Omental fat pad (tissue), 4 donors: ENCODE results near the gene XCL1. TPM values are rescaled to one million over a fixed set of nuclear protein-coding genes. Genes with fewer than 3 reads are reported as not detected.
A peak's percentile ranks its signal among the peaks of the same experiment; 100 is the strongest.

ENCODE experiments used
- ATAC-seq: fragments of 150-250 bp; one replicate; pipeline ENCODE4 v1.9.1; 2016; ENCODE audit warnings: mild to moderate bottlenecking, moderate library complexity; ENCODE audit not compliant: low FRiP score
- DNase-seq: peaks from one replicate; pipeline ENCODE4 v3.0.0-alpha.2; 2019; ENCODE audit warnings: low spot score
- CTCF ChIP-seq, 3 donors: fragments of 450-650 bp; IDR thresholded peaks; one replicate each; pipeline ENCODE4 v1.5.1; 2016 to 2017; ENCODE audit warnings: antibody characterized with exemption in 3 of 3, mild to moderate bottlenecking in 3 of 3, moderate library complexity in 2 of 3
- total RNA-seq, 4 donors: library from RNA; depleted of rRNA; stranded (reverse); fragments of >200 nt; gene quantifications; one replicate each; pipeline ENCODE4 v1.1.0, GENCODE V29; 2016

The XCL1 gene
- total RNA-seq, 4 donors from 2014 or later: 0.28 to 1.3 TPM; not detected in 2

- ATAC-seq: no peak
- TF ChIP-seq CTCF (IDR thresholded peaks at IDR 0.05): no peak
- no peak for DNase-seq
Measured at GRCh38 chr1:168599641-168600040, 23.2 kb downstream of the XCL1 start.

- no peak for TF ChIP-seq CTCF (IDR thresholded peaks at IDR 0.05)
- ATAC-seq: peak; percentile 37
- no peak for DNase-seq
Measured at GRCh38 chr1:168601051-168601450, 24.6 kb downstream of the XCL1 start.

GRCh38 chr1:168603501-168604110 lies 27.2 kb downstream of the XCL1 start:
- peak; percentile 50 for DNase-seq
- peak in 1 of 3 donors; percentile 57 for TF ChIP-seq CTCF (IDR thresholded peaks at IDR 0.05)
- no peak for ATAC-seq

DNA sequence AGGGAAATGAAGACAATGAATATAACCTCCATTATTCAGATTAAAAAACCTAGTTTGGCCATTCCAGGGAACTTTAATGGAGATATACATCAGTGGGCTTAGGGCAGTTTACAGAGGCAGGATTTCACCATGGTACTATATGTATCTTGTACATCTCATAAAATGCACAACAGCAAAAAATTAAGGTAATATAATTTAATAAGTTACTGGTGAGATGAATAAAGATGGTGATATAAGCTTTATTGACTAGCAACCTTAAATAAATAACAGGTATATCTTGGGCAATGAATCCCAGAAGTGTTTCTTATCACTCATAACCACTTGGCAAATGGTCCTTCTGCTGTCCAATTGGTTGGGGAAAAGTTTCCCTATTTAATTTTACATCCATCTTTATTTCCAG lies 29.0 kb downstream of the XCL1 start:
- DNase-seq (no peak), ATAC-seq (no peak)
- TF ChIP-seq CTCF (IDR thresholded peaks at IDR 0.05): no peak

- ATAC-seq (no peak), DNase-seq (no peak)
- TF ChIP-seq CTCF (IDR thresholded peaks at IDR 0.05): no peak
Measured at GRCh38 chr1:168606096-168606495, 29.7 kb downstream of the XCL1 start.

GRCh38 chr1:168607872-168608428 lies 31.5 kb downstream of the XCL1 start:
- ATAC-seq (no peak), DNase-seq (no peak)
- TF ChIP-seq CTCF (IDR thresholded peaks at IDR 0.05): no peak
